ENCODE results near the gene MRGPRX3. TPM values are rescaled to one million over a fixed set of nuclear protein-coding genes. Genes with fewer than 3 reads are reported as not detected.

The MRGPRX3 gene
- total RNA-seq, 1 donor from 2014 or later, result not detected

DNA sequence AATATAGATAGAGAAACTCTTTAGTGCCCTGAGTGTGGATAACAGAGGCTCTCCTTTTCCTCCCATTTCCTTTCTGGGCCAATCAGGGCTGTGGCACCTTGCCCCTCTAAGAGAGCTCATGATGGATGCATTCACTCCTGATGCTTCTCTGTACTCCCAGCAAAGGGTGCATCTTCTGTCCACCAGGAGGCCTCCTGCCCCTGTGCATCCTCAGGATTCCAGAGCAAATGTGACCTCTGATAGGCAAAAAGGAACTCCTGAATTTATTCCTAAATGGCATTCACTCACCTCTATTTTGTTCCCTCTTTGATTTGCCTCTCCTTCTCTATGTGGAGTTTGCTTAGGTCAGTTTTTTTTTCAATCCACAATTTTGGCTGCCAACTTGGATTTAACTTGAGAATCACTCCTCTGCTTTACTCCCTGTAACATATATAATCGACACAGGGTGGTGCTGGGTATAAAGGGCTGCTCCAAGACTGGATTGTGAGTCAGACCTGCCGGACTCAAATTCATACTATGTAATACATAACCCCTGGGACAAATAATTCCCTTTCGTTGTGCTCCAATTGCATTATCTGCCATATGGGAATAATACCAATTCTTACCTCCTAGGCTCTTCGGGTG, 39.1 kb downstream of the MRGPRX3 start:
- intact Hi-C loops (cut with DNase I), result no loop called here

DNA sequence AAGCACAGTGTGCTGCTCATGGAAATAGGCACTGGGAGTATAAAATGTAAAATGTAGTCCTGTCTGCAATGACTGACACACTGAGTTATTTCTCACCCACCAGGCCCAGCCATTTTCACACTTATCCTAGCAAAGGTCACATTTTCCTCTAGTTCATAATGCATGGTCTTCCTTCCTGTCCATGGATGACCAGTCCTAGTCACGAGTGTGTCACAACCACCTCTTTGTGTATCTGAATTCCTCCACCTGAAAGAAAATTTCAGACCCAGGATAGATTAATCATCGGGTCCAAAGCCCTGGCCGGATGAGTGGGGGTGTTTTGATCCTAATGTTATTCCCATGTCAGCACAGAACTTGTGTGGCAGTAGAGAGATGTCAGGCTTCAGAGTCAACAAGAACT, 40.3 kb downstream of the MRGPRX3 start, which contains the start of gene MRGPRX4:
TSS of gene MRGPRX4 (plus strand) at position 172 of the 400 bp plus-strand sequence. CDS start 420 bp downstream, outside the sequence.
- no peaks in the 10 kb centered on the region for H3K4me1 ChIP-seq
- no peaks in the 10 kb centered on the region for H3K36me3 ChIP-seq
- TF ChIP-seq, protein P1, sequence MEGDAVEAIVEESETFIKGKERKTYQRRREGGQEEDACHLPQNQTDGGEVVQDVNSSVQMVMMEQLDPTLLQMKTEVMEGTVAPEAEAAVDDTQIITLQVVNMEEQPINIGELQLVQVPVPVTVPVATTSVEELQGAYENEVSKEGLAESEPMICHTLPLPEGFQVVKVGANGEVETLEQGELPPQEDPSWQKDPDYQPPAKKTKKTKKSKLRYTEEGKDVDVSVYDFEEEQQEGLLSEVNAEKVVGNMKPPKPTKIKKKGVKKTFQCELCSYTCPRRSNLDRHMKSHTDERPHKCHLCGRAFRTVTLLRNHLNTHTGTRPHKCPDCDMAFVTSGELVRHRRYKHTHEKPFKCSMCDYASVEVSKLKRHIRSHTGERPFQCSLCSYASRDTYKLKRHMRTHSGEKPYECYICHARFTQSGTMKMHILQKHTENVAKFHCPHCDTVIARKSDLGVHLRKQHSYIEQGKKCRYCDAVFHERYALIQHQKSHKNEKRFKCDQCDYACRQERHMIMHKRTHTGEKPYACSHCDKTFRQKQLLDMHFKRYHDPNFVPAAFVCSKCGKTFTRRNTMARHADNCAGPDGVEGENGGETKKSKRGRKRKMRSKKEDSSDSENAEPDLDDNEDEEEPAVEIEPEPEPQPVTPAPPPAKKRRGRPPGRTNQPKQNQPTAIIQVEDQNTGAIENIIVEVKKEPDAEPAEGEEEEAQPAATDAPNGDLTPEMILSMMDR (IDR thresholded peaks at IDR 0.05), result no peak
- no peaks in the 10 kb centered on the region for H3K27me3 ChIP-seq
- H3K9me3 ChIP-seq, result no peaks in the 10 kb centered on the region
- H3K27ac ChIP-seq, result no peak within 1 kb of the TSS
- intact Hi-C loops (cut with DNase I), result no loop called here
- no peak for DNase-seq (ENCODE audit: low spot score in 2 of 2)
- H3K4me3 ChIP-seq, result no peak within 1 kb of the TSS

More for the DNA sequence above, 39.1 kb downstream of the MRGPRX3 start:
- no peaks in the 10 kb centered on the region for H3K27me3 ChIP-seq
- no peak overlapping the region for H3K27ac ChIP-seq
- TF ChIP-seq, protein P1 (IDR thresholded peaks at IDR 0.05), result peak in 1 of 3 experiments; percentile 12
- no peak overlapping the region for H3K4me3 ChIP-seq
- H3K4me1 ChIP-seq, result no peaks in the 10 kb centered on the region
- H3K9me3 ChIP-seq, result no peaks in the 10 kb centered on the region
- no peak for DNase-seq (ENCODE audit: low spot score in 2 of 2)
- H3K36me3 ChIP-seq, result no peaks in the 10 kb centered on the region

DNA sequence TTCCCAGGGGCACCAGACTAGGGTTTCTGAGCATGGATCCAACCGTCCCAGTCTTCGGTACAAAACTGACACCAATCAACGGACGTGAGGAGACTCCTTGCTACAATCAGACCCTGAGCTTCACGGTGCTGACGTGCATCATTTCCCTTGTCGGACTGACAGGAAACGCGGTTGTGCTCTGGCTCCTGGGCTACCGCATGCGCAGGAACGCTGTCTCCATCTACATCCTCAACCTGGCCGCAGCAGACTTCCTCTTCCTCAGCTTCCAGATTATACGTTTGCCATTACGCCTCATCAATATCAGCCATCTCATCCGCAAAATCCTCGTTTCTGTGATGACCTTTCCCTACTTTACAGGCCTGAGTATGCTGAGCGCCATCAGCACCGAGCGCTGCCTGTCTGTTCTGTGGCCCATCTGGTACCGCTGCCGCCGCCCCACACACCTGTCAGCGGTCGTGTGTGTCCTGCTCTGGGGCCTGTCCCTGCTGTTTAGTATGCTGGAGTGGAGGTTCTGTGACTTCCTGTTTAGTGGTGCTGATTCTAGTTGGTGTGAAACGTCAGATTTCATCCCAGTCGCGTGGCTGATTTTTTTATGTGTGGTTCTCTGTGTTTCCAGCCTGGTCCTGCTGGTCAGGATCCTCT, 41.0 kb downstream of the MRGPRX3 start:
- H3K36me3 ChIP-seq, result no peaks in the 10 kb centered on the region
- no peaks in the 10 kb centered on the region for H3K27me3 ChIP-seq
- H3K4me3 ChIP-seq, result no peak overlapping the region

More for the DNA sequence above, 41.0 kb downstream of the MRGPRX3 start:
- TF ChIP-seq, protein P1 (IDR thresholded peaks at IDR 0.05), result no peak
- no peak for DNase-seq (ENCODE audit: low spot score in 2 of 2)
- Histone ChIP-seq H3K27ac (no peak overlapping the region), H3K4me1 (no peaks in the 10 kb centered on the region), H3K9me3 (no peaks in the 10 kb centered on the region)
- intact Hi-C loops (cut with DNase I), result no loop called here

Other genes starting within 250 kb of the MRGPRX3 start
- gene SERGEF, start 119.5 kb upstream of the MRGPRX3 start, total RNA-seq, result 13.6 TPM
- 1.8 TPM for gene TPH1, start 86.3 kb upstream of the MRGPRX3 start, total RNA-seq
- gene SAAL1, start 26.5 kb upstream of the MRGPRX3 start, total RNA-seq, result 29.1 TPM
- gene MRGPRX4, start 40.3 kb downstream of the MRGPRX3 start, total RNA-seq, result not detected
- gene SAA4, start 104.2 kb downstream of the MRGPRX3 start, total RNA-seq, result not detected
- gene SAA2, start 116.1 kb downstream of the MRGPRX3 start, total RNA-seq, result 77.4 TPM
- gene SAA1, start 133.7 kb downstream of the MRGPRX3 start, total RNA-seq, result 70.4 TPM
- gene HPS5, start 189.6 kb downstream of the MRGPRX3 start, total RNA-seq, result 31.7 TPM
- gene GTF2H1, start 190.0 kb downstream of the MRGPRX3 start, total RNA-seq, result 33.7 TPM

All from ascending aorta (tissue), 2 donors.